Non-pigmented ciliary epithelial cell (primary cell): ENCODE measurements around the gene HS3ST6.
"Not testable (repeated sequence)": the region's sequence is repeated elsewhere in the genome, so short reads cannot be mapped to it uniquely, and the experiment has no call there.

ENCODE experiments used
- DNase-seq: peaks from one replicate; pipeline ENCODE4 v3.0.0-alpha.2; 2010; ENCODE audit warnings: low read depth

Gene HS3ST6

DNA sequence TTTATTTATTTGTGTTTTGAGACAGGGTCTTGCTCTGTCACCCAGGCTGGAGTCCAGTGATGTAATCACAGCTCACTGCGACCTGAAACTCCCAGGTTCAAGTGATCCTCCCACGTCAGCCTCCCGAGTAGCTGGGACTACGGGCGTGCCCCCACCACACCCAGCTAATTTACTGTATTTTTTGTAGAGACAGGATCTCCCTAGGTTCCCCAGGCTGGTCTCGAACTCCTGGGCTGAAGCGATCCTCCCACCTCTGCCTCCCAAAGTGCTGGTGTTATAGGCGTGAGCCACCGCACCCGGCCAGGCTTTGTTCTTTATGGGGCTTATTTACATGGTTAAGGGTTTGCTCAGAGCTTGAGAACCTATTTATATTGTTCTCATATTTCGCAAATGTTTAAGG lies 40.4 kb downstream of the HS3ST6 start:
- no peak for DNase-seq

GRCh38 chr16:1877089-1877488 lies 41.1 kb downstream of the HS3ST6 start:
- no peak for DNase-seq

DNA sequence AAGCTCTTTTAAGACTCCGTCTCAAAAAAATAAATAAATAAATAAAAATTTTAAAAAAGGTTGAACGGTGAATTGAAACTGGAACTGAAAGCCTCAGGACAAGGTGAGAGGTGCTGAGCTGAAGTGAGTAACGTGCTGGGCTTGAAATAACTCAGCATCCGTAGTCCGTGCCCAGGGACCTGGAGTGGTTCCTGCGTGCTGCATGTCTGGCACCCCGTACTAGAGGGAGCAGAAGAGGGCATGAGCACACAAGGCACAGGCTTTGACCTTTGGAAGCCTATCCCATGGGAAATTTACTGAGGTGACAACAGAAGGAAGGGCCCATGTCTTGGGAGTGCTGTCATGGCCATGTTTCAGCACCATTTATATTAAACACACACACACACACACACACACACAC lies 41.7 kb downstream of the HS3ST6 start:
- DNase-seq = no peak

GRCh38 chr16:1876066-1876465 lies 42.1 kb downstream of the HS3ST6 start:
- not testable (repeated sequence) for DNase-seq

DNA sequence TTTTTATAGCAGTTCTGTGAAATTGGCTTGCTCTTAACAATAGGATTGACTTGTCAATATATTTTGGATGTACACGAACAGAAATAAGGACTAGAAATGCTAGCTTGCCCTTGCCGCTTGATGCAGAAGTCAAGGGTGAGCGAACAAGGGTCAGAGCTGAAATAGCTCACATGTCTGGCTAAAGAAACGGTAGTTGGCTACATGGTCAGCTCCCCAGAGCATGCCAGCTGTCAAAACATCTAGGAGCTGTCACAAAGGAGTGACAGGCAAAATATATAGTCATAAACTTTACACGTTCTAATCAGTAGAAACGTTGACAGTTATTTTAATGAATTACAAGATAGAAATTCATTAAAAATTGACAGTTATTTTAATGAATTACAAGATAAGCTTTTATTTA lies 43.4 kb downstream of the HS3ST6 start:
- no peak for DNase-seq

GRCh38 chr16:1871974-1872635 lies 46.1 kb downstream of the HS3ST6 start, which contains the start of gene MEIOB:
TSS of gene MEIOB (minus strand) at chr16:1872164. CDS start at chr16:1868175, 3,989 bp downstream.
- no peak for DNase-seq

DNA sequence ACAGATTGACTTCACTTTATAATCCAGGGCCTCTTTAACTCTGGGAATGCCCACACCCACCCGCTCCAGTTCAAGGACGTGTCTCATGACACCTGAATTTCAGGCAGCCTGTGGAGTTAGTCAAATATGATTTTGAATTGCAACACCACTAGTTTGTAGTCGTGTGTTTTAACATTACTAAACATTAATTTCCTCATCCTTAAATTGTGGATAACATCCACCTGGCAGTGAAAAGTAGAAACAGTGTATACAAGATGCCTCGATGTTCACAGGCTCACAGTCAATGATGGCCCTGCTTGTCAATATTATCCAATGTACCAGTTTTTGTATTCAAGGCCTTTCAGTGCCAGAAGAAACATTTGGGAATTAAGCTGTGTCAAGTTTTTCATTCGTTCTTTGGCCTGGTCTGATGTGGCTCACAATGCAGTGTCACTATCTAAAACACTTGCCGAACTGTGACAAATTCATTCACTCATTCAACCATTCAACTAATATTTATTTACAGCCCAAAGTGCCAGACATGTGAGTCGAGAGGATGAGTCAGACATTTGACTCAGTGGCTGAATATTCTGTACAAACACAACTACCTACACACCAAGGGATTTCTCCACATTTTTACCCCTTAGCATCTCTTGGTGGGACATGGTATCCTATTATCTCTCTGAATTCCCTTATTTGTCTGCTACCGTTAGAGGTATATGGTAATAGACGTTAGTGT lies 47.7 kb downstream of the HS3ST6 start:
- DNase-seq = peak; percentile 54

DNA sequence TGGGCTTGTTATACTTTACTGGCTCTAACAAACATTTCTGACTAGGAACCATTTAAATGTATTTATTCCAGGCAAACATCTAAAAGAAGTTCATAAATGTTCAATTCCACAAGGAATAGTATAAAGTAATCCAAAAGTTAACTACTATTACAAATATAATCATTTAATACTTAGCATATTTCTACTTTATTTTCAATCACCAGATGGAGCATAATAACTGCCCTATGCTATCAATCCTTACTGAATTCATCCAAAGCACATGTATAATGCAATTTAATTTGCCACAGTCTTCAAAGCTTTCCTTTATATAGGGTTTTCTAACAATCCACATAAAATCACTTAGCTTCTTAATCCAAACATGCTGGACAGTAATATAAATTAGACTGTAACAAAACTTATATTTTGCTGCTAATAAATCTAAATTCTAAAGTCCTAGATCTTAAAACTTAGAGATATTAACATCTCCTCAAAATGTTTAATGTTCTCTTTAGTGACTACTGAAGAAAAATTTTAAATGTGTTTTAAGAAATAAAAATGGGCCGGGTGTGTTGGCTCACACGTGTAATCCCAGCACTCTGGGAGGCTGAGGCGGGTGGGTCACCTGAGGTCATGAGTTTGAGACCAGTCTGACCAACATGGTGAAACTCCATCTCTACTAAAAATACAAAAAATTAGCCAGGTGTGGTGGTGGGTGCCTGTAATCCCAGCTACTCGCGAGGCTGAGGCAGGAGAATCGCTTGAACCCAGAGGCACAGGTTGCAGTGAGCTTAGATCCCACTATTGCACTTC lies 52.1 kb downstream of the HS3ST6 start:
- DNase-seq = no peak

DNA sequence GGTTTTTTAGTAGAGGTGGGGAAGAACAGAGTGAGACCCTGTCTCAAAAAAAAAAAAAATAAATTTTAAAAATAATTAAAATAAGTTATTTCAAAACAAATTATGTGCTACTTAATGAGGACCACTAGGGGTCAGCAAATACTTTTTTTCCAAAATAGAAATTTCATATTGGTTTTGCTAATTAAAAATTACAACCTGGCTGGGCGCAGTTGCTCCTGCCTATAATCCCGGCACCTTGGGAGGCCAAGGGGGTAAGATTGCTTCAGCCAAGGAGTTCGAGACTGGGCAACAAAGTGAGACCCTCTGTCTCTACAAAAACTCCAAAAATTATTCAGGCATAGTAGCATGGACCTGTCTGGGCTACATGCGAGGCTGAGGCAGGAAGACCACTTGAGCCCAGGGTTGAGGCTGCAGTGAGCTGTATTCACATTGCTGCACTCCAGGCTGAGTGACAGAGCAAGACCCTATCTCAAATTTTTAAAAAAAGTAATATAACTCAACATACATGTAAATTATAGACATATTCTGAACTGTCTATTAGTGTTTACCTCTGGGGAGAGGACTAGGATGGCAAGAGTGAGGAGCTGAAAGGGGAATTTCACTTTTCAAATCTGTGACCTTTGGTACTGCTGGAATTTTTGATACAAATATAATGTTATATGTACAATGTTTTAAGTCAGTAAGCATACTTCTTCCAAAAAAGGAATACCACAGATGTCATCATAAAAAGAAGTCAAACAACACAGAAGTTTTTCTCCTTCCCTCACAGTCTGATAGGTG lies 54.3 kb downstream of the HS3ST6 start:
- no peak for DNase-seq

DNA sequence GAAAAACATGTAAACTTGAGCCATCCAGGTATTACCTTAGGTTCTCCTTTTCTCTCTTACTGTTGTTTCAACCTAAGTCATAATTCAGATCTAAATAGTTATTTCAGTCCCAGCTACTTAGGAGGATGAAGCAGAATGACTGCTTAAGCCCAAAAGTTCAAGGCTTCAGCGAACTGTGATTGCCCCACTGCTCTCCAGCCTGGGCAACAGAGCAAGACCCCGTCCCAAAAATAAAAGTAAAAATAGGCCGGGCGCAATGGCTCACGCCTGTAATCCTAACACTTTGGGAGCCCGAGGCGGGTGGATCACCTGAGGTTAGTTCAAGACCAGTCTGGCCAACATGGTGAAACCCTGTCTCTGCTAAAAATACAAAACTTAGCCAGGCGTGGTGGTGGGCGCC lies 55.8 kb downstream of the HS3ST6 start:
- no peak for DNase-seq

DNA sequence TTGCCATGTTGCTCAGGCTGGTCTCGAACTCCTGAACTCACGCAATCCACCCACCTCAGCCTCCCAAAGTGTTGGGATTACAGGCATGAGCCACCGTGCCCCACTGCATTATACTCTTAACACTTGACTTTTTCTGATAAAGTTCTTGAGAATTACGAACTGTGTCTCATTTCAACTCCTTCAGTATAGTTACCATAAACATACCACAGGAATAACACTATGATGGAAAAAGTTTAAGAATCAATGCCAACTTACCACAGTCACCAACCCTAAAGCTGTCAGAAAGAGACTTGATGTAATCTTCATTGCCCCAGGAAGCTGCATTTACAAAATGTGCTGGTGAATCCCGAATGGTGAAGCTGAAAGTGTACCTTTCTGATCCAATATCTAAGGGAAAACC lies 56.5 kb downstream of the HS3ST6 start:
- no peak for DNase-seq
